IMR-90 (cell line): ENCODE results near the gene ARHGAP35. TPM values are rescaled to one million over a fixed set of nuclear protein-coding genes. Genes with fewer than 3 reads are reported as not detected.
"Not testable (repeated sequence)": the region's sequence is repeated elsewhere in the genome, so short reads cannot be mapped to it uniquely, and the experiment has no call there.

Source experiments
- ATAC-seq: fragments of 200-7000 bp; cut with Tn5 transposase; 2 replicates; pipeline ENCODE4 v1.9.1; 2020; ENCODE audit warnings: low read depth, mild to moderate bottlenecking, moderate library complexity
- BruUV-seq: library from RNA; stranded (reverse); fragments of 400-500 nt; replicated peaks from 2 replicates; lab custom pipeline; 2021; lab: Mats Ljungman, UMichigan
- CTCF ChIA-PET: fragments of 300-600 bp; formaldehyde crosslinking; extraction: SDS; loops from one replicate; lab custom pipeline; 2021; ENCODE audit warnings: antibody characterized with exemption; lab: Yijun Ruan, JAX
- POLR2A ChIA-PET: fragments of 300-600 bp; sonication (Branson Sonifier 250); formaldehyde crosslinking; loops from one replicate; lab custom pipeline; 2022; ENCODE audit warnings: antibody characterized with exemption; ENCODE audit not compliant: unreplicated experiment; lab: Charles Lee
- DNase-seq: peaks from one replicate; pipeline ENCODE4 v3.0.0; 2013
- H2AFZ ChIP-seq: replicated peaks from 2 replicates; pipeline ENCODE3; 2013; ENCODE audit warnings: low read length, mild to moderate bottlenecking; ENCODE audit not compliant: poor library complexity
- H2AK5ac ChIP-seq: 2 replicates; pipeline ENCODE4 v1.6.1; 2013; ENCODE audit warnings: low read depth, low read length, inconsistent platforms
- H2AK9ac ChIP-seq: replicated peaks from 2 replicates; pipeline ENCODE3; 2013; ENCODE audit warnings: mild to moderate bottlenecking, low read depth, low read length, moderate library complexity; ENCODE audit not compliant: poor library complexity
- H2BK120ac ChIP-seq: 2 replicates; pipeline ENCODE4 v1.6.1; 2013; ENCODE audit warnings: low read depth, low read length, inconsistent platforms
- H2BK15ac ChIP-seq: 3 replicates; pipeline ENCODE4 v1.6.1; 2013; ENCODE audit warnings: low read depth, low read length, inconsistent platforms
- H2BK20ac ChIP-seq: 2 replicates; pipeline ENCODE4 v1.6.1; 2013; ENCODE audit warnings: low read depth, mild to moderate bottlenecking, inconsistent platforms, low read length, moderate library complexity
- H2BK5ac ChIP-seq: 2 replicates; pipeline ENCODE4 v1.6.1; 2013; ENCODE audit warnings: mild to moderate bottlenecking, low read depth, low read length, inconsistent platforms; ENCODE audit not compliant: poor library complexity, severe bottlenecking
- H3K14ac ChIP-seq: replicated peaks from 2 replicates; pipeline ENCODE4 v1.6.1; 2013; ENCODE audit warnings: low read depth, low read length, inconsistent platforms
- H3K18ac ChIP-seq: 2 replicates; pipeline ENCODE4 v1.6.1; 2013; ENCODE audit warnings: low read depth, low read length, control low read depth
- H3K23ac ChIP-seq: 2 replicates; pipeline ENCODE4 v1.6.1; 2013; ENCODE audit warnings: low read depth, low read length, inconsistent platforms
- H3K27ac ChIP-seq: 2 replicates; pipeline ENCODE4 v1.5.1; 2013; ENCODE audit warnings: mild to moderate bottlenecking, control low read depth, low read length; ENCODE audit not compliant: insufficient read depth
- H3K27me3 ChIP-seq: 2 replicates; pipeline ENCODE4 v1.6.1; 2013; ENCODE audit warnings: low read length; ENCODE audit not compliant: control insufficient read depth, insufficient read depth
- H3K36me3 ChIP-seq: 2 replicates; pipeline ENCODE4 v1.6.1; 2013; ENCODE audit warnings: low read length, mixed read lengths; ENCODE audit not compliant: control insufficient read depth, insufficient read depth
- H3K4ac ChIP-seq: 2 replicates; pipeline ENCODE4 v1.6.1; 2013; ENCODE audit warnings: low read depth, low read length, inconsistent platforms
- H3K4me1 ChIP-seq: 2 replicates; pipeline ENCODE4 v1.6.1; 2013; ENCODE audit warnings: low read length, mixed read lengths; ENCODE audit not compliant: control insufficient read depth, insufficient read depth
- H3K4me2 ChIP-seq: 2 replicates; pipeline ENCODE4 v1.6.1; 2013; ENCODE audit warnings: low read depth, mild to moderate bottlenecking, control low read depth, low read length, moderate library complexity
- H3K4me3 ChIP-seq: 2 replicates; pipeline ENCODE4 v1.5.1; 2013; ENCODE audit warnings: low read depth, mild to moderate bottlenecking, control low read depth, low read length, moderate library complexity; ENCODE audit not compliant: insufficient read depth
- H3K56ac ChIP-seq: 2 replicates; pipeline ENCODE4 v1.6.1; 2013; ENCODE audit warnings: low read length, inconsistent platforms; ENCODE audit not compliant: insufficient read depth; ENCODE audit errors: extremely low read depth
- H3K79me1 ChIP-seq, 2 experiments: 2 replicates each; pipeline ENCODE4 v1.6.1; 2013; ENCODE audit warnings: low read length in 2 of 2, inconsistent platforms in 1 of 2, low read depth in 1 of 2
- H3K9ac ChIP-seq: 2 replicates; pipeline ENCODE4 v1.6.1; 2013; ENCODE audit warnings: low read depth, low read length, control low read depth
- H3K9me1 ChIP-seq: 2 replicates; pipeline ENCODE4 v1.6.1; 2013; ENCODE audit warnings: low read length, inconsistent platforms; ENCODE audit not compliant: insufficient read depth
- H3K9me3 ChIP-seq: 2 replicates; pipeline ENCODE4 v1.6.1; 2013; ENCODE audit warnings: low read length; ENCODE audit not compliant: control insufficient read depth, insufficient read depth
- H4K20me1 ChIP-seq: 2 replicates; pipeline ENCODE4 v1.6.1; 2013; ENCODE audit warnings: low read length, inconsistent platforms; ENCODE audit not compliant: insufficient read depth
- H4K5ac ChIP-seq: 2 replicates; pipeline ENCODE4 v1.6.1; 2013; ENCODE audit warnings: mild to moderate bottlenecking, low read depth, low read length, control low read depth
- H4K8ac ChIP-seq, 2 experiments: 2 replicates each; pipeline ENCODE4 v1.6.1; 2013; ENCODE audit warnings: low read depth in 2 of 2, low read length in 2 of 2, control low read depth in 1 of 2, inconsistent platforms in 1 of 2
- H4K91ac ChIP-seq: 2 replicates; pipeline ENCODE4 v1.6.1; 2013; ENCODE audit warnings: low read depth, low read length, inconsistent platforms; ENCODE audit not compliant: insufficient read depth
- WGBS, 2 experiments: methylation state at CpG; one replicate each; pipeline versions ENCODE4 v1.1.5 to v1.1.7; 2013; ENCODE audit warnings: missing lambda C conversion rate in 2 of 2; ENCODE audit not compliant: insufficient read length in 1 of 2; ENCODE audit errors: extremely low coverage in 2 of 2; 5-methylcytosine and 5-hydroxymethylcytosine counted together
- dilution Hi-C: fragments of 300-500 bp; cut with HindIII; formaldehyde crosslinking; loops from one replicate; pipeline ENCODE4 v1.14.3; 2018; ENCODE audit warnings: low sequenced_read_pairs; ENCODE audit not compliant: unreplicated experiment
- in situ Hi-C: fragments of 300-500 bp; cut with MboI; formaldehyde crosslinking; loops from 3 replicates; pipeline ENCODE4 v1.14.3; 2019; ENCODE audit warnings: low sequenced_read_pairs, inconsistent platforms, mixed read lengths
- intact Hi-C: fragments of 100-400 bp; cut with micrococcal nuclease; formaldehyde crosslinking; loops from 2 replicates; pipeline ENCODE4 v1.10.0; 2022
- polyA plus RNA-seq, 3 experiments: library from polyadenylated mRNA; depleted of rRNA; stranded (reverse); fragments of >200 nt; gene quantifications; 2 replicates each; pipeline ENCODE4 v1.2.3, GENCODE V29; 2012; ENCODE audit warnings: low replicate concordance in 1 of 3
- total RNA-seq: library from RNA; depleted of rRNA; stranded (reverse); fragments of >200 nt; gene quantifications from 2 replicates; pipeline ENCODE4 v1.2.3, GENCODE V29; 2012

ARHGAP35 gene
- total and polyA plus RNA-seq, 2 of the 4 experiments (the other 2 are of a cell fraction): 16.4 to 29.0 TPM

DNA sequence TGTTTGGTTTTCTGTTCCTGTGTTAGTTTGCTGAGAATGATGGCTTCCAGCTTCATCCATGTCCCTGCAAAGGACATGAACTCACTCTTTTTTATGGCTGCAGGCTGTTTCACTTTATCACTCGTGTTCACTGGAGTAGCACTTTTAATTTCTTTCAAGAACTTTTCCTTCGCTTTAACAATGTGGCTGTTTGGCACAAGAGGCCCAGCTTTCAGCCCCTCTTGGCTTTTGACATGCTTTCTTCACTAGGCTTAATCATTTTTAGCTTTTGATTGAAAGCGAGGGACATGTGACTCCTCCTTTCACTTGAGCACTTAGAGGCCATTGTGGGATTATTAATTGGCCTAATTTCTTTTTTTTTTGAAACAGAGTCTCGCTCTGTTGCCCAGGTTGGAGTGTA lies 22.0 kb downstream of the ARHGAP35 start:
- H3K23ac ChIP-seq, H2BK5ac ChIP-seq, in situ Hi-C loops, H3K4me3 ChIP-seq, DNase-seq, H2AK5ac ChIP-seq, H4K8ac ChIP-seq, H3K14ac ChIP-seq, BruUV-seq, H4K91ac ChIP-seq, H2BK120ac ChIP-seq, dilution Hi-C loops, H3K4me1 ChIP-seq, H3K27me3 ChIP-seq, H3K18ac ChIP-seq, H2BK15ac ChIP-seq, H2BK20ac ChIP-seq, ATAC-seq, H3K4ac ChIP-seq, POLR2A ChIA-PET, H3K56ac ChIP-seq, H3K9me3 ChIP-seq, H3K4me2 ChIP-seq, H3K36me3 ChIP-seq, H2AFZ ChIP-seq, CTCF ChIA-PET, H3K9ac ChIP-seq, H3K9me1 ChIP-seq, H2AK9ac ChIP-seq, H3K27ac ChIP-seq, intact Hi-C loops, H4K5ac ChIP-seq: not testable (repeated sequence)
- H4K20me1 ChIP-seq: peaks cover 45% of the 10 kb centered on the region
- WGBS, 2 experiments: no CpG with 5 or more reads among the region's 4 CpGs
- peaks cover 54 to 87% of the 10 kb centered on the region in 2 experiments for H3K79me1 ChIP-seq
